HepG2 (cell line): ENCODE results near the gene OR8G5. TPM values are rescaled to one million over a fixed set of nuclear protein-coding genes. Genes with fewer than 3 reads are reported as not detected.

Experiments
- ATAC-seq: fragments of 200-7000 bp; cut with Tn5 transposase; 3 replicates; pipeline ENCODE4 v1.9.1; 2020; ENCODE audit warnings: mild to moderate bottlenecking, moderate library complexity
- BruUV-seq: library from RNA; stranded (reverse); fragments of 400-500 nt; replicated peaks from 2 replicates; lab custom pipeline; 2021; lab: Mats Ljungman, UMichigan
- CTCF ChIA-PET: fragments of 300-600 bp; formaldehyde crosslinking; extraction: SDS; loops from one replicate; lab custom pipeline; 2021; ENCODE audit warnings: low total read pairs, inconsistent platforms, low intra/inter-chr PET ratio; lab: Yijun Ruan, JAX
- POLR2A ChIA-PET: fragments of 350-600 bp; sonication (Branson Sonifier 250); formaldehyde crosslinking; loops from one replicate; lab custom pipeline; 2020; ENCODE audit warnings: antibody characterized with exemption, inconsistent platforms; lab: Yijun Ruan, JAX
- DNase-seq: peaks from one replicate; pipeline ENCODE4 v3.0.0-alpha.2; 2015; ENCODE audit warnings: low spot score
- FAIRE-seq: peaks from 3 replicates; lab custom pipeline; 2011; peaks lifted over from hg19 to GRCh38; lab: Jason Lieb, UNC
- H2AFZ ChIP-seq: one replicate; pipeline ENCODE4 v1.6.1; 2011; ENCODE audit warnings: low read length, inconsistent platforms
- H3K27ac ChIP-seq: fragments of 300-600 bp; 3 replicates; pipeline ENCODE4 v1.8.0; 2011; ENCODE audit warnings: mixed run types, mild to moderate bottlenecking, mixed read lengths, low read length, inconsistent platforms; ENCODE audit not compliant: insufficient read depth; ENCODE audit errors: extremely low read length
- H3K27me3 ChIP-seq, 2 experiments: fragments of 200-600 bp in 1 of 2; 2 replicates in 1 of 2; 3 replicates in 1 of 2; pipeline versions ENCODE4 v1.6.0 to v1.8.0; 2011; ENCODE audit warnings: low read length in 2 of 2, mild to moderate bottlenecking in 2 of 2, moderate library complexity in 2 of 2, inconsistent platforms in 1 of 2; ENCODE audit not compliant: insufficient read depth in 2 of 2, control insufficient read depth in 1 of 2
- H3K36me3 ChIP-seq, 2 experiments: fragments of 200-600 bp in 1 of 2; replicated peaks in 1 of 2; 2 replicates in 1 of 2; 3 replicates in 1 of 2; pipeline versions ENCODE4 v1.5.1 to v1.8.0; 2011; ENCODE audit warnings: low read length in 2 of 2, inconsistent platforms in 1 of 2; ENCODE audit not compliant: insufficient read depth in 2 of 2, control insufficient read depth in 1 of 2
- H3K4me1 ChIP-seq: 2 replicates; pipeline ENCODE4 v1.5.1; 2012; ENCODE audit warnings: low read length, inconsistent platforms; ENCODE audit not compliant: insufficient read depth
- H3K4me2 ChIP-seq: 2 replicates; pipeline ENCODE4 v1.6.0; 2011; ENCODE audit warnings: low read depth, low read length, inconsistent platforms
- H3K4me3 ChIP-seq, 3 experiments: fragments of 200-600 bp in 1 of 3; sonication (generic), shearing (Covaris generic) in 1 of 3; replicated peaks in 1 of 3; 2 replicates each; pipeline ENCODE4 v1.5.1; 2011 to 2016; ENCODE audit warnings: low read length in 3 of 3, inconsistent platforms in 2 of 3, low read depth in 2 of 3, mild to moderate bottlenecking in 2 of 3, control low read depth in 1 of 3, mixed read lengths in 1 of 3; ENCODE audit not compliant: insufficient read depth in 1 of 3
- H3K79me2 ChIP-seq: one replicate; pipeline ENCODE4 v1.6.1; 2011; ENCODE audit warnings: low read length, inconsistent platforms; ENCODE audit not compliant: insufficient read depth
- H3K9ac ChIP-seq: 2 replicates; pipeline ENCODE4 v1.6.0; 2011; ENCODE audit warnings: mild to moderate bottlenecking, low read depth, low read length, inconsistent platforms; ENCODE audit not compliant: insufficient read depth
- H3K9me3 ChIP-seq: 2 replicates; pipeline ENCODE4 v1.5.1; 2012; ENCODE audit warnings: mild to moderate bottlenecking, low read length
- H4K20me1 ChIP-seq: 2 replicates; pipeline ENCODE4 v1.6.0; 2011; ENCODE audit warnings: inconsistent platforms, mild to moderate bottlenecking, low read length, moderate library complexity; ENCODE audit not compliant: insufficient read depth
- ETV6 ChIP-seq: sonication (generic); formaldehyde crosslinking; conservative IDR thresholded peaks from 2 replicates; pipeline ENCODE4 v1.4.0; 2020; ENCODE audit warnings: missing genetic modification reagents
- MLLT10 ChIP-seq: sonication (generic); formaldehyde crosslinking; IDR thresholded peaks from 2 replicates; pipeline ENCODE4 v1.4.0; 2020; ENCODE audit warnings: missing genetic modification reagents
- ONECUT2 ChIP-seq: sonication (generic); formaldehyde crosslinking; IDR thresholded peaks from 2 replicates; pipeline ENCODE4 v1.4.0; 2020; ENCODE audit warnings: missing genetic modification reagents
- POGK ChIP-seq: sonication (generic); formaldehyde crosslinking; conservative IDR thresholded peaks from 2 replicates; pipeline ENCODE4 v1.8.0; 2022; ENCODE audit warnings: mild to moderate bottlenecking, moderate library complexity, missing genetic modification reagents
- SETDB1 ChIP-seq: sonication (generic); formaldehyde crosslinking; IDR thresholded peaks from 2 replicates; pipeline ENCODE4 v1.5.1; 2020; ENCODE audit warnings: missing genetic modification reagents, mild to moderate bottlenecking, borderline replicate concordance
- TRIM22 ChIP-seq: fragments of 450-650 bp; IDR thresholded peaks from 2 replicates; pipeline ENCODE4 v1.6.1; 2017
- ZNF609 ChIP-seq: sonication (generic); formaldehyde crosslinking; IDR thresholded peaks from 2 replicates; pipeline ENCODE4 v1.4.0; 2020; ENCODE audit warnings: mild to moderate bottlenecking, missing genetic modification reagents, borderline replicate concordance
- ZNF670 ChIP-seq: sonication (generic); formaldehyde crosslinking; IDR thresholded peaks from 2 replicates; pipeline ENCODE4 v1.8.0; 2022; ENCODE audit warnings: mild to moderate bottlenecking, missing genetic modification reagents, borderline replicate concordance
- WGBS: methylation state at CpG from one replicate; pipeline ENCODE4 v1.1.6; 2017; ENCODE audit warnings: low lambda C conversion rate; 5-methylcytosine and 5-hydroxymethylcytosine counted together
- in situ Hi-C: cut with HindIII; loops from 2 replicates; pipeline ENCODE4 v1.10.0; 2017; ENCODE audit warnings: low pct_unique_long_range_greater_than_20kb; ENCODE audit not compliant: extremely low pct_ligation_motif_present
- intact Hi-C: fragments of 100-400 bp; cut with micrococcal nuclease; formaldehyde crosslinking; loops from one replicate; pipeline ENCODE4 v1.10.0; 2022; ENCODE audit not compliant: unreplicated experiment
- polyA plus RNA-seq, 8 experiments: library from polyadenylated mRNA; depleted of rRNA in 3 of 8; stranded (reverse) in 7 of 8; unstranded in 1 of 8; fragments of >200 nt; fragmentation: Illumina TruSeq in 4 of 8; extraction: Trizol in 4 of 8; gene quantifications; 2 replicates each; pipeline versions ENCODE4 v1.2.1 to v1.2.3, GENCODE V29; 2011 to 2016; ENCODE audit warnings: low read depth in 4 of 8, missing spikeins in 1 of 8, mixed read lengths in 1 of 8; ENCODE audit not compliant: insufficient read depth in 1 of 8
- total RNA-seq, 5 experiments: library from RNA; depleted of rRNA; stranded (reverse); fragments of >200 nt; fragmentation: Illumina TruSeq; extraction: Trizol; gene quantifications; 2 replicates each; pipeline ENCODE4 v1.2.3, GENCODE V29; 2016; ENCODE audit warnings: low read depth in 1 of 5

The OR8G5 gene
- total and polyA plus RNA-seq, 2 of the 13 experiments (the other 11 are each of a cell fraction or from before 2014, with no cell fraction given), result not detected

GRCh38 chr11:124276081-124276480, 19.9 kb downstream of the OR8G5 start:
- ATAC-seq (no peak), DNase-seq (no peak), FAIRE-seq (no peak)
- Histone ChIP-seq H3K9me3 (no peaks in the 10 kb centered on the region; the same call in 1 of the 2 replicates), H3K4me1 (no peaks in the 10 kb centered on the region), H3K27ac (no peak overlapping the region), H3K4me2 (no peak overlapping the region), H3K4me3 (no peak overlapping the region), H3K27me3 (no peaks in the 10 kb centered on the region), H2AFZ (no peak overlapping the region), H3K36me3 (no peaks in the 10 kb centered on the region), H4K20me1 (no peaks in the 10 kb centered on the region), H3K79me2 (no peaks in the 10 kb centered on the region), H3K9ac (no peak overlapping the region)
- intact Hi-C loops (no loop called here), in situ Hi-C loops (no loop called here)
- WGBS, result 15% methylated on average over 1 of the region's 1 CpG
- TF ChIP-seq ZNF670 (CRISPR knock-in tag) (no peak), MLLT10 (no peak), ETV6 (no peak), POGK (CRISPR knock-in tag) (no peak), TRIM22 (no peak), ONECUT2 (CRISPR knock-in tag) (no peak), ZNF609 (CRISPR knock-in tag) (no peak), SETDB1 (CRISPR knock-in tag) (no peak)
- BruUV-seq, result no TSS peak
- POLR2A ChIA-PET, result no interaction called here
- CTCF ChIA-PET, result no interaction called here
